HFFc6 (cell line): Measurements from ENCODE around the gene EML3. TPM values are rescaled to one million over a fixed set of nuclear protein-coding genes. Genes with fewer than 3 reads are reported as not detected.
"Not testable (repeated sequence)": the region's sequence is repeated elsewhere in the genome, so short reads cannot be mapped to it uniquely, and the experiment has no call there.

Experiments used
- DNase-seq: peaks from one replicate; pipeline ENCODE4 v3.0.0-alpha.2; 2018
- H3K27ac Mint-ChIP-seq: 2 replicates; pipeline ENCODE4 v1.8.0; 2020; ENCODE audit warnings: mild to moderate bottlenecking, mixed read lengths
- H3K27me3 Mint-ChIP-seq: 2 replicates; pipeline ENCODE4 v1.8.0; 2021; ENCODE audit warnings: mild to moderate bottlenecking, moderate library complexity, mixed read lengths; ENCODE audit not compliant: insufficient read depth
- H3K36me3 Mint-ChIP-seq: 2 replicates; pipeline ENCODE4 v1.8.0; 2021; ENCODE audit warnings: low read depth, mixed read lengths
- H3K4me1 Mint-ChIP-seq: 2 replicates; pipeline ENCODE4 v1.8.0; 2020; ENCODE audit warnings: low read depth, mixed read lengths
- H3K4me3 Mint-ChIP-seq: 2 replicates; pipeline ENCODE4 v1.8.0; 2020; ENCODE audit warnings: mild to moderate bottlenecking, moderate library complexity, mixed read lengths
- H3K9me3 Mint-ChIP-seq: 2 replicates; pipeline ENCODE4 v1.8.0; 2020; ENCODE audit warnings: mild to moderate bottlenecking, mixed read lengths
- long read RNA-seq: library from polyadenylated mRNA; unstranded; transcript quantifications from one replicate; pipeline ENCODE4 v2.0.0, GENCODE V29; 2019
- total RNA-seq, 6 experiments: library from RNA; stranded (reverse); fragmentation: NEBNext Ultra II Directional; extraction: Animal tissue kit (Norgen Biotek cat#: 25700); gene quantifications; 2 replicates in 1 of 6; 3 replicates in 5 of 6; pipeline ENCODE4 v1.2.3, GENCODE V29; 2021
- TF ChIP-seq, protein P1 (sequence below): fragments of 200-600 bp; sonication (generic); IDR thresholded peaks from 2 replicates; pipeline ENCODE4 v1.5.0; 2021; ENCODE audit warnings: antibody characterized with exemption, mild to moderate bottlenecking

The EML3 gene, protein sequence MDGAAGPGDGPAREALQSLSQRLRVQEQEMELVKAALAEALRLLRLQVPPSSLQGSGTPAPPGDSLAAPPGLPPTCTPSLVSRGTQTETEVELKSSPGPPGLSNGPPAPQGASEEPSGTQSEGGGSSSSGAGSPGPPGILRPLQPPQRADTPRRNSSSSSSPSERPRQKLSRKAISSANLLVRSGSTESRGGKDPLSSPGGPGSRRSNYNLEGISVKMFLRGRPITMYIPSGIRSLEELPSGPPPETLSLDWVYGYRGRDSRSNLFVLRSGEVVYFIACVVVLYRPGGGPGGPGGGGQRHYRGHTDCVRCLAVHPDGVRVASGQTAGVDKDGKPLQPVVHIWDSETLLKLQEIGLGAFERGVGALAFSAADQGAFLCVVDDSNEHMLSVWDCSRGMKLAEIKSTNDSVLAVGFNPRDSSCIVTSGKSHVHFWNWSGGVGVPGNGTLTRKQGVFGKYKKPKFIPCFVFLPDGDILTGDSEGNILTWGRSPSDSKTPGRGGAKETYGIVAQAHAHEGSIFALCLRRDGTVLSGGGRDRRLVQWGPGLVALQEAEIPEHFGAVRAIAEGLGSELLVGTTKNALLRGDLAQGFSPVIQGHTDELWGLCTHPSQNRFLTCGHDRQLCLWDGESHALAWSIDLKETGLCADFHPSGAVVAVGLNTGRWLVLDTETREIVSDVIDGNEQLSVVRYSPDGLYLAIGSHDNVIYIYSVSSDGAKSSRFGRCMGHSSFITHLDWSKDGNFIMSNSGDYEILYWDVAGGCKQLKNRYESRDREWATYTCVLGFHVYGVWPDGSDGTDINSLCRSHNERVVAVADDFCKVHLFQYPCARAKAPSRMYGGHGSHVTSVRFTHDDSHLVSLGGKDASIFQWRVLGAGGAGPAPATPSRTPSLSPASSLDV
- 10 to 100 TPM; 32.5 to 39.6 (median 36.4) TPM for total RNA-seq
- long read RNA-seq, partial matches to known transcripts, result 4 of 5 reads
- long read RNA-seq, other reads (novel, unspliced or antisense), result 0 of 5 reads

DNA sequence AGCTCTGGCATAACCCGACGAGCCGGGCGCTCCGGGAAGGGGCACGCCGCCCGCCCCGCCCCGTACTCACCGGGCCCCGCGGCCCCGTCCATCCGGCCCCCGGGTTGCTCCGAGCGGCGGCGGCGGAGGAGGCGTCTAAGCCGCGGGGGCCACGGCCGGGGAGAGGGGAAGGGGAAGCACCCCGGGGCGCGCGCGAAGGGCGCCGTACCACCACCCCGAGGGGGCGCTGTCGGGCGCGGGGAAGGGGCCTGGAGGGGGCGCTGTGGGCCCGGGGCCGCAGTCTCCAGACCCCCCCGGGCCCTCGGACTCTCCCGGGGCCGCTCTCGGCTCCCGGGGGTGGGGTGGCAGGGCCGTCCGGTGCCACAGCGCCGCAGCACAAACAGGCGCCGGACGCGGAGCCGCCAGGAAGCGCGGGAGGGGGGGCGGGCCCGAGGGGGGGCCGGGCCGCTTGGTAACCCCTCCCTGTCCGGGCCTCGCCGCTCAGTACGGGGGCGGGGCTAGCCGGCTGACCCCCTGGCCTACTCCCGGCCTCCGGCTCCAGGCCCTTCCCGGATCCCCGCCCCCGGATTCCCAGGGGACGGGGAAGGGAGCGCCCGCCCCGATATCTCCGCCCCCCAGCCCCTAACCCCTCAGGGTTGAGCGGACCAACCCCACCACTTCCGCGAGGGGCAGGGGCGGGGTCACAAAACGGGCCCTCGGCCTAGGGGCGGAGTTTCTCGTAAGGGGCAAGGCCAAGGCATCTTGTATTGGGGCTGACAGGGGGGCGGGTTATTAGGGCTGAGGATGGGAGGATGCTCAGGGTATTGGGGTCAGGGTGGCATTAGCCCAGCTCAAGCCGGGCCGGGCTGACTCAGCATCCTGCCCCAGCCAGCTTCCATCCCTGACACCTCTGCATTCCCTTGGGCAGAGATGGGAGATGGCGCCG lies at the start of gene EML3, which contains the start of gene ROM1:
EML3 (minus strand) TSS at position 410 of the 925 bp plus-strand sequence; CDS start at position 92, 318 bp downstream.
ROM1 (plus strand) TSS at position 892 of the 925 bp plus-strand sequence; CDS start at position 917, 25 bp downstream.
- peaks cover 5% of the 10 kb centered on the region for H3K27me3 Mint-ChIP-seq
- peaks cover 11% of the 10 kb centered on the region for H3K36me3 Mint-ChIP-seq
- no peaks in the 10 kb centered on the region for H3K9me3 Mint-ChIP-seq
- peaks cover 25% of the 10 kb centered on the region for H3K4me1 Mint-ChIP-seq
- TF ChIP-seq, protein P1, sequence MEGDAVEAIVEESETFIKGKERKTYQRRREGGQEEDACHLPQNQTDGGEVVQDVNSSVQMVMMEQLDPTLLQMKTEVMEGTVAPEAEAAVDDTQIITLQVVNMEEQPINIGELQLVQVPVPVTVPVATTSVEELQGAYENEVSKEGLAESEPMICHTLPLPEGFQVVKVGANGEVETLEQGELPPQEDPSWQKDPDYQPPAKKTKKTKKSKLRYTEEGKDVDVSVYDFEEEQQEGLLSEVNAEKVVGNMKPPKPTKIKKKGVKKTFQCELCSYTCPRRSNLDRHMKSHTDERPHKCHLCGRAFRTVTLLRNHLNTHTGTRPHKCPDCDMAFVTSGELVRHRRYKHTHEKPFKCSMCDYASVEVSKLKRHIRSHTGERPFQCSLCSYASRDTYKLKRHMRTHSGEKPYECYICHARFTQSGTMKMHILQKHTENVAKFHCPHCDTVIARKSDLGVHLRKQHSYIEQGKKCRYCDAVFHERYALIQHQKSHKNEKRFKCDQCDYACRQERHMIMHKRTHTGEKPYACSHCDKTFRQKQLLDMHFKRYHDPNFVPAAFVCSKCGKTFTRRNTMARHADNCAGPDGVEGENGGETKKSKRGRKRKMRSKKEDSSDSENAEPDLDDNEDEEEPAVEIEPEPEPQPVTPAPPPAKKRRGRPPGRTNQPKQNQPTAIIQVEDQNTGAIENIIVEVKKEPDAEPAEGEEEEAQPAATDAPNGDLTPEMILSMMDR, result peak; percentile 98
- H3K4me3 Mint-ChIP-seq, result peak within 1 kb of the TSS; percentile 96
- DNase-seq, result peak; percentile 43
- H3K27ac Mint-ChIP-seq, result peak within 1 kb of the TSS; percentile 93

DNA sequence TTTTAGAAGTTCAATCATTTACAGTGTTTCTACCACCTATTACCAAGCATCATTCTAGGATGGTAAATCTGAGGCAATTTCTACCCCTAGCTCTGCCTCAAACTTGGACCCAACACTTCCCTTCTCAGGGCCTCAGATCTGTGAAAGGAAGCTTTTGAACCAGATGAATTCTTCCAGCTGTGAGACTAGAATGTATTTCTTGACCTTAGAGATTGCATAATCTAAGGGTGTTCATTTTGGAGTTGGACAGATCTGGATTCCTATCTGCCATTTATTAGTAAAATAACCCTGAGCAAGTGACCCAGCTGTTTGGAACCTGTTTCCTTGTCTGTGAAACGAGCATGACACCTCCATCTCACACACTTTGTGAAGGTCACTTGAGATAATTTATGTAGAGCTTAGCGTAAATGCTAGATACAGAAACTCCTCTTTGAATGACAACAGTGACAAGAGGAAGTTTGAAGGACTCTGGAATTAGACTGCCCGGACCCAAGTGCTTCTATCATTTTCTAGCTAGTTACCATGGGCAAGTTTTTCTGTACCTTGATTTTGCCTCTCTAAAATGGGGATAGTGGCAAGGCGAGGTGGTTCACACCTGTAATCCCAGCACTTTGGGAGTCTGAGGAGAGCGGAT lies 44.3 kb upstream of the EML3 start:
- Mint-ChIP-seq H3K27ac (no peak overlapping the region), H3K4me1 (peaks cover 15% of the 10 kb centered on the region)

DNA sequence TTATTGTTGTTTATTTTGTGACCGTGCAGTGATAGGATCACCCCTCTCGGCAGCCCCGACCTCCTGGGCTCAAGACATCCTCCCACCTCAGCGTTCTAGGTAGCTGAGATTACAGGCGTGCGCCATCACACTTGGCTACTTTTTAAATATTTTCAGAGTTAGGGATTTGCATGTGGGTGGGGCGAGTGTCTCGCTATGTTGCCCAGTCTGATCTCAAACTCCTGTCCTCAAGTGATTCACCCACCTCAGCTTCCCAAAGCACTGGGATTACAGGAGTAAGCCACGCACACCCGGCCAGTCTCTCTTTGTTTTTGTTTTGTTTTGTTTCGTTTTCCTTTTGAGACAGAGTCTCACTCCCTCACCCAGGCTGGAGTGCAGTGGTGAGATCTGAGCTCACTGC lies 41.7 kb upstream of the EML3 start:
- Mint-ChIP-seq H3K27me3 (0 out of 2 replicates have a peak, but pooled peaks cover 2% of the 10 kb centered on the region), H3K27ac (no peak overlapping the region; the same call in 1 of the 2 replicates), H3K4me1 (peaks cover 18% of the 10 kb centered on the region), H3K36me3 (no peaks in the 10 kb centered on the region; the same call in 1 of the 2 replicates), H3K4me3 (peak overlapping the region; percentile 7; the same call in 1 of the 2 replicates), H3K9me3 (no peaks in the 10 kb centered on the region)
- no peak for DNase-seq
- TF ChIP-seq, protein P1, result no peak

More for the DNA sequence above, 44.3 kb upstream of the EML3 start:
- Mint-ChIP-seq H3K36me3 (no peaks in the 10 kb centered on the region), H3K27me3 (0 out of 2 replicates have a peak, but pooled peaks cover 2% of the 10 kb centered on the region), H3K9me3 (no peaks in the 10 kb centered on the region), H3K4me3 (no peak overlapping the region)
- DNase-seq, result no peak
- TF ChIP-seq, protein P1, result no peak

DNA sequence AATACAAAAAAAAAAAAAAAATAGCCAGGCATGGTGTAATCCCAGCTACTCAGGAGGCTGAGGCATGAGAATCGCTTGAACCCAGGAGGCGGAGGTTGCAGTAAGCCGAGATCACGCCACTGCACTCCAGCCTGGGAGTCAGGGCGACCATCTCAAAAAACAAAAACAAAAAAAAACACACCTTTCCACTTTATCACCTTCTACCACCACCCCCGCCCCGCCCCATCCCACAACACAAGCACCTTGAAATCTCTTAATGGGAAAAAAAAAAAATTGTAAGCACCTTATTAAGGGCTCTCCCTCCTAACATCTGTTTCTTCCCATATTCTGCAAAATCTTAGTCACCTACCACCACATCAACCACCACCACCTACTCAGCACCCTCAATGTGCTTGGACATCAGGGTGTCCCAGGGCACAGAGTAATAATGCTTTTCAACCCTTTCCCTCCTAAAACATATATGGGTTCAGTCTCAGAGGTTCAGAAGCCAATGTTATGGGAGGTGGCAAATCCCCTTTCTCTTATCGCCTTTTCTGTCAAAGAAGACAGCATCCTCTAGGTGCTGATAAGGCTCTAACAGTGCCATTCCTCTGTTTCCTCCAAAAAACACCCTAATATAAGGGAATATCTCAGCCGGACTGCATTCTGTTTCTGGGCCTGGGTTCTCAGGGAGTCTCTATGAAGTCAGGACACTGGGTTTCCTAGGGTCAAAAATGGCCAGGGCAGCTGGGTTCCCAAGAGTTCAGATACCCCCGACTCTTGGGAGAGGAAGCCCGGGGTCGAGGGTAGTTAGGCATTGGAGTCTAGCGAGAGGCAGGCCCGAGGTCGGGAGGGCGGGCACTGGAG lies 39.8 kb upstream of the EML3 start:
- Mint-ChIP-seq H3K9me3 (no peaks in the 10 kb centered on the region), H3K36me3 (no peaks in the 10 kb centered on the region; the same call in 1 of the 2 replicates), H3K27me3 (0 out of 2 replicates have a peak, but pooled peaks cover 2% of the 10 kb centered on the region), H3K4me1 (peaks cover 18% of the 10 kb centered on the region), H3K27ac (peak overlapping the region; percentile 89), H3K4me3 (peak overlapping the region; percentile 95)
- DNase-seq, result no peak
- TF ChIP-seq, protein P1, result no peak

DNA sequence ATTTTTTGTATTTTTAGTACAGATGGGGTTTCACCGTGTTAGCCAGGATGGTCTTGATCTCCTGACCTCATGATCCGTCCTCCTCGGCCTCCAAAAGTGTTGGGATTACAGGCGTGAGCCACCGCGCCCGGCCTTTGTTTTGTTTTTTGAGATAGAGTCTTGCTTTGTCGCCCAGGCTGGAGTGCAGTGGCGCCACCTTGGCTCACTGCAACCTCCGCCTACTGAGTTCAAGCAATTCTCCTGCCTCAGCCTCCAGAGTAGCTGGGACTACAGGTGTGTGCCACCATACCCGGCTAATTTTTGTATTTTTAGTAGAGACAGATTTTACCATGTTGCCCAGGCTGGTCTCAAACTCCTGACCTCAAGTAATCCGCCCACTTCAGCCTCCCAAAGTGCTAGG lies 37.7 kb upstream of the EML3 start:
- not testable (repeated sequence) for H3K36me3 Mint-ChIP-seq, H3K4me3 Mint-ChIP-seq, H3K27me3 Mint-ChIP-seq, DNase-seq, H3K9me3 Mint-ChIP-seq, H3K27ac Mint-ChIP-seq
- H3K4me1 Mint-ChIP-seq, result peaks cover 24% of the 10 kb centered on the region
